HG02885 (cell line): ENCODE results near the gene MYMK.

Experiments used
- ATAC-seq: cut with Tn5 transposase; IDR thresholded peaks from one replicate; pipeline ENCODE4 v1.9.1; 2021; ENCODE audit warnings: mild to moderate bottlenecking; ENCODE audit not compliant: unreplicated experiment, poor library complexity

The MYMK gene

DNA sequence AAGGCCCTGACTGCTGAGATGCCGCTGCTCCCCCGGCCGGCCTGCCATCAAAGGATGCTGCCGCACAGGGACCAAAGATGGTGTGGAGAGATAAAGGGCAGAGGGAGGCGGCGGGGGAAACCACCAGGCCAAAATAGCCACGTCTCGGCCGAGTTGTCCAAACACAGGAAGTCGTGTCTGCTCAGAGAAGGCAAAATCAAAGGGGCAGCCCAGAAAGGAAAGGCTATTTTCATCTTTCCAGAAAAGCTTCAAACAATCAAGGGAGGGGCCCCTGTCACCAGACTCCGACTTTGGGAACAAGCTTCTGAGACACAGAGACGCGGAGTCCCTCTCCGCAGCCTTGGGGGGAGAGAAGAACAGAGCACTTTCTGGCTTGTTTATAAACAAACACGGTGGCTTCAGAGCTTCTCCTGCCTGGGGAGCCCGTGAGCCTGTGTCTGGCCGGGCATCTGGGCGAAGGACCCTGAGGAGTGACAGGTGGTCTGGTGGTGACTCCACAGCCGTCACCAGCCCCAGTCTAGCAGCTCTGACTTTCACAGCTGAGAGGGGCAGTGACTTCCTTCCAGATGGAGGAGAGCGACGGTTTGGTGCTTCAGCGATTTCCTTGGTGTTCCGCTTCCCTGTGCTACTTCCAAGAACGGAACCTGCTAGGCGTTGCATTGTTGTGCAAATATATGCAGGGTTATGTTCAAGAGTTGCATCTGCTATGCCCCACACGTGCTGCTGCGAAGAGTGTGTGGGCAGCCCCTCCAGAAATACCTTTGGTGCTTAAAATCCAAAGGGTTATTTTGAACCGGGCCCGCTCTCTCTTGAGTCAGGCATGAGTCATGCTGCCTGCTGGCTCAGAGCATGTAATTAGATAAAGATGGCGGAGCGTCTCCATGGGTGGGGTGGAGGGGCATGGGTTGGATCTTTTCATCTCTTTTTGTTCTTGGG lies 33.7 kb upstream of the MYMK start:
- ATAC-seq = no peak

DNA sequence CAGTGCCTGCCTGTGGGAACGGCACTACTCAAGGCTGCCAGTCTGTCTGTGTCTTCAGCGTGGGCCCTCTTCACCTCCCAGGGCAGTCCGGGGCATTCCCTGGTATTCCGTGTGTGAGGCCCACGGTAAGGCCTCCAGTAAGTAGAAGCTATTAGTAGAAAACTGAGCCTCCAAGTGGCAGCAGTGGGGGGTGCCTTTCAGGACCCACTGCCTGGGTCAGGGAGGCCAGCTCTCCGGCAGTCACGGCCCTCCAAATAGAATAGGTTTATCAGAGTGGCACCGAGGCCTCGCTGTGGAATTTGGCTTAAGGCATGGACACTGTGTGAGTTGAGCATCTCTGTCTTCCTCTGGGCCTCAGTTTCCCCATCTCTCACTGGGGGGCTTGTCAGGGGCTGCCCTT lies 32.8 kb upstream of the MYMK start:
- no peak for ATAC-seq

DNA sequence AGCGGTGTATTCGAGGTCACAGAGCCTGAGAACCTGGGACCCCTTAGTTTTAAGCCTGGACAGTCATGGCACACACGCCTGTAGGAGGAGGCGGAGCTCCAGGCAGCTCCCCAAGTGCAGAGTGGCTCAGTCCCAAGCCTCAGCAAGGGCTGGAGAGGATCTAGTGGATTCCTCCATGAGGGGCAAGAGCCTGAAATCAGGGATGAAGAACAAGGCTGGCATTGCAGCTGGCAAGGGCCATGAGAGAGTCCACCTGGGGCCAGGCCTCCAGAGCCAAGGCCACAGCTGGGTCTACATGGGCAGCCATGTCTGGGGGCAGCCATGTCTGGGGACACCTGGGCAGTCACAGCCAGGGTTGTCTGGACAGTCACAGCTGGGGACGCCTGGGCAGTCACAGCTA lies 31.6 kb upstream of the MYMK start:
- no peak for ATAC-seq

DNA sequence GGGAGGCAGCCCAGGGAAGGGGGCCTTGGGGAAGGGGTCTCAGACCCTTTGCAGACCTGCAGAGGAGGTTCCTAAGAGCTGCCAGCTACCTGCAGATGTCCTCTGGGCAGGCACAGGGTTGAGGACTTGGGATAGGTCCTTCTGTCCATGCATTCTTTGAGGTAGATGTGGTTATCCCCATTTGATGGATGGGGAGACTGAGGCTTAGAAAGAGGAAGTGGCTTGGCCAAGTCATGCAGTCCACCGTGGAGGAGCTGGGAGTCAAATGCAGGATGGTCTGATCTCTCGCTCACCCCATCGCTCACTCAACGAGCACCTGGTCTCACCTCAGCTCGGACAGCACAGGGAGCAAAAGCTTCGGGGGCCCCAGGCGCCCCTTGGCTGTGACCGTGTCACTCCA lies 30.0 kb upstream of the MYMK start:
- no peak for ATAC-seq

DNA sequence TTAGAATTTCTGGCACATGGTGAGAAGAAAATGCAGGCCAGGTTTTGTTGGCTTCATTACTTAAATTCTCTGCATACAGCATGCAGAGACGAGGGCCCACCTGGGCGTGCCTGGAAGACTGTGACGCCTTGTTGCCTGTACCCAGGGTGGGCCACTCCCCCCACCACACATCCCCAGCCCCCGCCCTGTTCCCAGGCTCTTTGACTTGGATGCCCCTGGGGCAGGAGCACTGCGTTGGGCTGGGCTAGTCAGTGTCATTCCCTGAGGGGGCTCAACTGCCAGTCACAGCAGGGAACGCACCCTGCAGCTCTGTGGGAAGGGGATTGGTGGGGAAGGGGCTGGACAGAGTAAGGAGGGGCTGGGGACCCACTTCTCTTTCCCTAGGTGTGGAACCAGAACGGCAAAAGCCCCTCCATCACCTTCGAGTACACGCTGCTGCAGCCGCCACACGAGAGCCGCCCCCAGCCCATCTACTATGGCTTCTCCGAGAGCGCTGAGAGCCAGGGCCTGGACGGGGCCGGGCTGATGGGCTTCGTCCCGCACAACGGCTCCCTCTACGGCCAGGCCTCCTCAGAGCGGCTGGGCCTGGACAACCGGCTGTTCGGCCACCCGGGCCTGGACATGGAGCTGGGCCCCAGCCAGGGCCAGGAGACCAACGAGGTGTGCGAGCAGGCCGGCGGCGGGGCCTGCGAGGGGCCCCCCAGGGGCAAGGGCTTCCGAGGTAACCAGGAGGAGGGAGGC lies 29.4 kb upstream of the MYMK start:
- no peak for ATAC-seq

DNA sequence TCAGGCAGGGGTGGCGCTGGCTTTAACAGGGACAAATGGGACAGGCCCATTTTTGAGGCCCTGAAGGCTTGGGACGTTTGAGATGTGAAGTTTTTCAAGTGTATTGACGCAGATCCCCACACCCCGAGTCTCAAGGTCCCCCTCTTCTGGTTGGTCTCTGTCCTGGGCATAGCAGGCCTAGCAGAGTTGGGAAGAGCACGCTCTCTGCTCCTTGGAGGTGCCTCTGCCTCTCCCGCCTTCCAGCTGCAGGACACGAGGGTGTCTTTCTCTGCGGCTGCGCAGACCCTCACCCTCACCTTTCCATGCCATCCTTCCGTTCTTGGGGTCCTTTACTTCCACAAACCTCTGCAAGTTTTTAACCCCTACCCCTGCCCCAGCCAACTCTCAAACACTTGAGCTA lies 28.4 kb upstream of the MYMK start:
- no peak for ATAC-seq

DNA sequence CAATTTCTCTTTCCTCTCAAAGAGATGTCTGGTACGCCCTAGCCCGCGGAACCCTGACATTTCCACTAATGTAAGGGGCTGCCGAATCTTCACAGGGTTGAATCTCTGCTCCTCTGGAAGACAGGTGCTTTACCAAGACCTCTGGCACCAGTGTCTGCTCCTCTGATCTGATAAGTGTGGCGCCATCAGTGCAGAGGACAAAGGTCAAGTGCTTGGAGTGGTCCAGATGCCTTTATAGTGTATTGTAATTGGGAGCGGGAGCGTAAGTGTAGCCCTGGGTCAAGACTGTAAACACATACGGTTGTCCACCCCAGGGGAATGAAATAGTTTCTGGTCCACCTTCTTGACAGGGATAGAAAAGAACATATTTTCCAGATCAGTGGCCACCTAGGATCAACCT lies 27.5 kb upstream of the MYMK start:
- no peak for ATAC-seq

DNA sequence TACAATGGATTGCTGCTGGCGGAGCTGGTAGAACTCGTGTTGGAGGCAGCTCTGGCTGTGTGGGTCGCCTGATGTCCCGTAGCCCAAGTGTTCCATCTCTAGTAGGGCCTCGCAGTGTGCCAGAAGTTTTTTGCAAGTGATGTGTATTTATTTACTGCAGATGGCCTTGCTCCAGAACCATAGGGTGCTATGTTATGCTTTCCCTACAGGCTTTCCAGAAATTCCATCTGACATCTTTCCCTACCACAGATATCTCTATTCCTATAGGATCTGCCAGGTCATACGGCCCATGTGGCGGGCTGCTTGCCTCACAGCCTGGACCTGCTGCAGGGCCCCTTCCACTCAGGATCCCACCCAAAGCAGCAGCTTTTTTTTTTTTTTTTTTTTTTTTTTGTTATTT lies 26.7 kb upstream of the MYMK start:
- ATAC-seq = no peak

DNA sequence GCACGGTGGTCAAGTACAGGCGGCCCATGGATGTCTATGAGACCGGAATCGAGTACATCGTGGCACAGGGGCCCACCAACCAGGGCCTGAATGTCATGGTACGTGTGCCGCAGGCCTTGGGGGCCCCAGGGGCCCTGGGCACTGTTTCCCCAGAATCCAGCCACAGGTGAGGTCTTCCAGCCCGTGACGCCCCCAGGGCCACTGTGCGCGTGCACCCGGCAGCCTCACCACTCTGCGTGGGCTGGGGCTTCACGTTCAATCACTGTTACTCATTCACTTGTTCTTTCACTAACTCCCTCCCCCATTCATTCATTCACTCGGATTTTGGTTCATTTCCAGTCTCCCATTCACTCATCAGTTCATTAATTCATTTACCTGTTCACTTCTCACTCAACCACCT lies 22.4 kb upstream of the MYMK start:
- ATAC-seq = no peak

DNA sequence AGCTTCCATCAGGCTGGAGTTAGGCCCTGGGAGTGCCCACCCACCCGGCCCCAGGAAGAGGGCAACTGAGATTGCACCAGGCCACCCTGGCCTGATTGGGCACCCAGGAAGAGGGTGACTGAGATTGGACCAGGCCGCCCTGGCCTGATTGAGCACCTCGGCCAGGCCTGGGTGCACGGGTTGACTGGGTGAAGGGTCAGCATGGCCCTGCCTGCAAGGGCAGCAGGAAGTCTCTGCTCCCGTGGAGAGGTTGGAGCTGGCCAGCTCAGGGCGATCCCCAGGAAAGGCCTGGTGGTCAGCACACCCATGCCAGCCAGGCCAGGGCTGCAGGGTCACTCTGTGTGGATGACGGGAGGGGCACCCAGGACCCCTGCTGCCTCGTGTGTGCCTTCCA lies 21.5 kb upstream of the MYMK start:
- no peak for ATAC-seq

DNA sequence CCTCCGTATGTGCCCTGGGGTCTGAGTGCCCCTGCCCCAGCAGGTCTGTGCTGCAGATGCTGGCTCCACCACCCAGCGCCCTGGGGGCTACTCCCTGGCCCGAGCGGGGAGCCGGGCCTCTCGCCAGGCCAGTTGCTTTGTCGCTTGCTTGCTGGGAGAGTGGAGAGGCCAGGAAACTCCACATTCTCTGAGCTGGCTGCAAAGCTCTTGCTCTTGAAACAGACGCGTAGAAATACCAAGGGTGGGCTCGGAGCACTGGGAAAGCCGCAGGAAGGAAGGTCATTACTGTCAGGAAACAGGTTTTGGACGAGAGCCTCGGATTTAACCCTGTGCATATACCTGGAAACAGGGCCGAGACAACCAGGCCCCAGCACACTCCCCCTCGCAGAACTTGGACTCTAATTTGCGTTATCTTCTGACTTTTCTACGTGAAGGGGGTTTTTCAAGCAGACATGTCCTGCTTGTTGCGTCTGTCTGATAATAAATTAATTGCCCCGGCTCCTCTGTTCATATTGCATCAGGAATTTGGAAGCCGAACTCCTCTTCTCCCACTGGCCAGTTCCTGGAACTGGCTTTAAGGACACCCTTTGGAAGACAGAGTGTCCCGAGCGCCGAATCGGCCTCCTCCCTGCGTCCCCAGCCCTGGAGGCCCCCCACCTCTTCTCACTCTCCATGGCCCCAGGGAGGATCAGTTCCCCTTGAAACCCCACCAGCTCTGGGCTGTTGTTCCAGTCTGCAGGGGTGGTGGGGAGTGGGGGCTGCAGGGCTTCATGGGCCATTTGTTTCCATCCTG lies 20.9 kb upstream of the MYMK start:
- no peak for ATAC-seq

DNA sequence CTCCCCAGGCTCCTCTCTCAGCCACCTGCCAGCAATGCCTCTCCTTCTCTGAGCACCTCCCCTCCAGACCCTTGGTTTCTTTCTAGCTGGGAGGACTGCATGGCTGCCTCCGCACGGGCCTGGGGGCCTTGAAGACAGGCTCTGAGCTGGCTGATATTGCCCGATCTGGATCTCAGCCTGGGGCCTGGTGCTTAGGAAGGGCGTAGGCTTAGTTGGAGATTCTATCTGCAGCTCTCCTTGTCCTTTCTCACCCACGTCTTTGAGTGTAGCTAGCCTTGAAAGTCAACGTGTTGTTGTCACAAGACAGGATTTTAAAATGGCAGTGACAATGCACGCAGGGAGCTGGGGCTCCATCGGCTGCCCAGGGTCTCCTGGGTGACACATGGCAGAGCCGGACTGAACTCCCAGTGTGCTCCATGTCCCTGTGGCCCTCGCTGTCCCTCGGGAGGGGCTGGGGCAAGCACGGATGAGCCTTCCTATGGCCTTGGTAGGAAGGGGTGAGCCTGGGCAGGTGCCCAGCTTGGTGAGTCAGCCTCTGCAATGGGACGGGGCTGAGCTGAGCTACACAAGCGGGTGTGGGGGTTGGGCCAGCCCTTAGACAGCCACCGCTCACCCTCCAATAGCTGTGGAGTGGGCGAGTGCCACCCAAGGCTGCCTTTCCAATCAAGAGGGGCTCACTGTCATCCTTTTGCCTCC lies 19.2 kb upstream of the MYMK start:
- ATAC-seq = no peak

DNA sequence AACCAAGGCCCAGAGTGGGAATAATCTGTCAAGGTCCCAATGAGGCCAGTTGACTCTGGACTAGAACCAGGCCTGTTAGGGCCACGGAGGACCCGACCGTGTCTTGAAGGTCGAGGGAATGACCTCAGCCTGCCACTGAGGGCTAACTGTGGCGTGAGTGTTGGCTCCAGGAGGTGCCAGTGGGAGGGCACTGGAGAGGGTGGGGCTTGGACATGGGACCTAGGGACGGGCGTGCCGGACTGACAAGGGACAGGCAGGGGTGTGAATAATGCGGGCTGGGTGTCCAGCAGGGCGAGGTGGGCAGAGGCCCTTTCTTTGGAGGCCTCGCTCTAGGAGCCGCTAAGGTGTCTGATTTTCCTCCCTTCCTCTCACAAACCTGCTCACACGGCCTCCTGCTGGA lies 17.2 kb upstream of the MYMK start:
- ATAC-seq = no peak

DNA sequence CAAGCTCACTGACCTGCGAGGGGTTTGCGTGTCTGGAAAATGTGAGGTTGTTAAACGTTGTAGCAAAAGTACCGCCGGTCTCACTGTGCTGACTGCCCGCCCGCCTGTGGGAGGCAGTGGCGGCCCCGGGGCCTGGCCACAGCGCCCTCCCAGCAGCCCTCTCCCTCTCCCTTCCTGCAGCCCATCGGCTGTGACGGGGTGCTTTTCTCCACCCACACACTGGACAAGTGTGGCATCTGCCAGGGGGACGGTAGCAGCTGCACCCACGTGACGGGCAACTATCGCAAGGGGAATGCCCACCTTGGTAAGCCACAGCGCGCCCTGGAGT lies 15.9 kb upstream of the MYMK start:
- no peak for ATAC-seq

DNA sequence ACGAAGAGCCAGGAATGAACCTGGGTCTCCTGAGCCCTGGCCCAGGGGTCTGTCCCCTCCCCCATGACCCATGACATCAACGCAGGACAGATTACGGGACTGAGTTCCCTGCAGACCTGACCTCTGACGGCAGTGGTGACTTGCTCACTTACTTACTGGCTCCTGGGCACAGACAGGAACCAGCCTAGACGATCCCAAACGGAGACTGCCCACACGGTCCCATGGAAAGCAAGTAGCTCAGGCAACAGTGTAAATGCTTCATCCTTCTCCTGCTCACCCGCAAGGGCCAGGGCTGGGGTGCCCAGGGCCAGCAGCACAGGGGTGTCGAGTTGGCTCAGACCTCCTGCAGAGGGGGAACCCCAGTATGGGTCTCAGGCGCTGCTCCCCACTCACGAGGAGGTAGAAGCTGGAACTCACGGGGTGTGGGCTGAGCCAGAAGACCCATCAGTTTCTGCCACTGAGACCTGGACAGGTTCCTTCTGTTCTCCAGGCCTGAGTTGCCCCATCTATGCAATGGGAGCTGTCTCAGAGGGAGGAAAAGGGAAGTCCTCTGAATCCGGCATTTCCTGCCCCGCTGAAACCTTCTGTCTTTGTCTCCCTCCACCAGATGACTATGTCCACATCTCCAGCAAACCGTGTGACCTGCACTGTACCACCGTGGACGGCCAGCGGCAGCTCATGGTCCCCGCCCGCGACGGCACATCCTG lies 15.4 kb upstream of the MYMK start:
- ATAC-seq = no peak

DNA sequence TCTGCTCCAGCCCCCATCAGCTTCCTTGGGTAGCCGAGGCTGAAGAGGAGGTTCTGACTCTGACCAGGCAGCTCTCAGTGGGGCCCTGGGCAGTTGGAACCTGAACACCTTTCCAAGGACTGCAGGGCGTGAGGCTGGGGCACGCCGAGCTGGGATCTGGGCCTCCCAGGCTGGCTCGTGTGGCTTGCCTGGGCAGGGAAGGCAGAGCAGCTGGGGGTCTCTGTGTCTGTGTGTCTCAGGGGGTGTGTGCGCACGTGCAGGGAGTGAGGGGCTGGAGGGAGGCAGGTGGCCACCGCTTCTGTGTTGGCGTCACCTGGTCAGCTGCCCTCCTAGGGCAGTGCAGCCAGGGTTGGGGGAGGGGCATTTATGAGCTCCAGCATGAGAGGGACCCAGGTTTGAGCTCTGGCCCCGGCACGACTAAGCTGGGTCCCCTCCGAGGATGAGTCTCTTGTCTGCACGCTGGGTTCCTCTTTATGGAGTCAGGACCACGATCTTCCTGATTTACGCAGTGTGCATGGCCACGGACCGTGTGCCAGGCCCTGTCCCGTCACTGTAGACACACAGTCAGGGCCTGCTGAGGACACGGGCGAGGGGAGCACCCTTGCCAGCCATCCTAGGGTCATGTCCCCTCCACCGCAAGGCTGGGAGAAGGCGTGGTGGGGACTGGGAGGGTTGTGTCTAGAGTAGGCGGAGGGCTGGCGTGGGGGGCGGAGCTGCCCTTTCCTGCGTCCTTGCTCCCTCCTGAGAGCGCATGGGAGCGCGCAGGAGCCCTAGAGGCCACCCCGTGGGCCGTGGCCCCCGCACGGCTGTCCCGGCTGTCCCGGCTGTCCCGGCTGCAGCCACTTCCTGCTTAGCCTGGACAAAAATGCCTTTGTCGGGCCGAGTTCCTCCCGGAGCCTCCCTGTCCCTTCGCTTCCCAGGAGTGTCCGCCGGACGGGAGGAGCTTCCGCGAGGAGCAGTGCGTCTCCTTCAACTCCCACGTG lies 14.4 kb upstream of the MYMK start:
- no peak for ATAC-seq

DNA sequence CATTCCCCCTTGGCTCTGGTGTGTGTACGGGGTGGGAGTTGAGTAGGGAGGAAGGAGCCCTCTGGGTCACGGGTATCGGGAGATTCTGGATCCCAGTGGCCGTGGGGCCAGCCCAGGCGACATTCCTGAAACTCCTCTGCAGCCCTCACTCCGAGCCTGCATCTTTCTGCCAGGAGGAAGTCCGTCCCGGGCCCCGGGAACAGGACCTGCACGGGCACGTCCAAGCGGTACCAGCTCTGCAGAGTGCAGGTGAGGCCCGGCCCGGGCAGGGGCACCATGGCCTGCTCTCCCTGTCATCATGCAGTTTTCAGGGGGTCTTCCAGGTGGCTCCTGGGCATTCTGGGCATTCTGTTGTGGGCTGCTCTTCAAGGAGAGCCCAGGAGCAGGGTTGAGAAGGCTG lies 13.4 kb upstream of the MYMK start:
- ATAC-seq = no peak

DNA sequence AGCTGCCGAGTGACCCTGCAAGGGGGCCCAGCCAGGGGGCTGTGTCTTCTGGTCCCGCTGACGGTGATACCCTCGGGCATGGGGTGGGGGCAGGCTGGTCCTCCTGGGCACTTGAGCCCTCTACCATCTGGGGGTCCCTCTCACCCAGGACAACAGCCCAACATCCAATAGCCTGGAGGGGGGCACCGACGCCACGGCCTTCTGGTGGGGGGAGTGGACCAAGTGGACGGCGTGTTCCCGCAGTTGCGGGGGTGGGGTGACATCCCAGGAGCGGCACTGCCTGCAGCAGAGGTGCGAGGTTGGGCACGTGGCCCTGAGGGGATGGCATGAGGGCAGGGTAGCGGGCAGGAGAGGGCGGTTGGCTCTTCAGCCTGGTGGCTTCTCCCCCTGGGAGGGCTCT lies 12.5 kb upstream of the MYMK start:
- no peak for ATAC-seq

DNA sequence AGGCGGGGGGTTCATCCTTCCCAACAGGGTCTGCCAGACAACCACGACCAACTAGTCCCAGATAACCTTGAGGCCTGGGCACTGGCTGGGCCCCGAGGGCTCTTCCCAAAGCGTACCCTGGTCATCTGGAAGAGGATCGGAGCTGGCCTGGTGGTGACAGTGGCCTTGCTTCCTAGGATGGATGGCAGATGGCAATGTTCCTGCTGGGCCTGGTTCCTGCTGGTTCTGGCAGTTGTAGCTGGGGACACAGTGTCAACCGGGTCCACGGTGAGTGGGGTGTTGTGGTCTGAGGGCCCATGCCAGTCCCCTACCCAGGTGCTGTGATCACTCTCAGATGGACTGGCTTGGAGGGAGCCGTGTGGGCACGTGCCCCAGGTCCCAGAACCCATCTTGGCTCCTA lies 11.8 kb upstream of the MYMK start:
- no peak for ATAC-seq
